K562 (cell line): Measurements from ENCODE around the gene HDAC3.

ENCODE experiments used
- BRF2 ChIP-seq: IDR thresholded peaks from 3 replicates; pipeline ENCODE4 v1.6.1; 2011; ENCODE audit warnings: borderline replicate concordance, mild to moderate bottlenecking; ENCODE audit not compliant: insufficient read length, insufficient read depth
- CHD4 ChIP-seq: fragments of 200-600 bp; sonication (generic); IDR thresholded peaks from 3 replicates; pipeline ENCODE4 v1.6.1; 2012; ENCODE audit warnings: low read depth, mild to moderate bottlenecking, mixed read lengths, low read length, inconsistent platforms; ENCODE audit not compliant: insufficient read depth, insufficient replicate concordance, poor library complexity, severe bottlenecking
- DDX20 ChIP-seq: fragments of 450-650 bp; IDR thresholded peaks from 2 replicates; pipeline ENCODE4 v1.6.1; 2016; ENCODE audit warnings: missing genetic modification characterization, low read depth, mild to moderate bottlenecking, missing compliant biosample characterization, moderate library complexity
- DEAF1 ChIP-seq: fragments of 450-650 bp; formaldehyde crosslinking; IDR thresholded peaks from 2 replicates; pipeline ENCODE4 v1.4.0; 2020; ENCODE audit warnings: mild to moderate bottlenecking, moderate library complexity
- FOXJ3 ChIP-seq: sonication (generic); formaldehyde crosslinking; IDR thresholded peaks from 2 replicates; pipeline ENCODE4 v1.4.0; 2020; ENCODE audit warnings: mild to moderate bottlenecking, missing genetic modification reagents
- HOMEZ ChIP-seq: fragments of 250-450 bp; sonication (Bioruptor Pico); IDR thresholded peaks from 2 replicates; pipeline ENCODE4 v1.4.0; 2020; ENCODE audit warnings: mild to moderate bottlenecking, moderate library complexity
- KLF10 ChIP-seq: fragments of 250-450 bp; sonication (Bioruptor Pico); IDR thresholded peaks from 2 replicates; pipeline ENCODE4 v1.6.1; 2021; ENCODE audit warnings: matching md5 sums
- POLR2A ChIP-seq: fragments of 450-650 bp; conservative IDR thresholded peaks from 2 replicates; pipeline ENCODE4 v1.6.1; 2016
- WHSC1 ChIP-seq: IDR thresholded peaks from one replicate; pipeline ENCODE4 v1.6.1; 2012; ENCODE audit warnings: low read length, control low read depth, inconsistent platforms
- ZNF77 ChIP-seq: fragments of 250-450 bp; sonication (Bioruptor Pico); IDR thresholded peaks from 2 replicates; pipeline ENCODE4 v1.5.0; 2020

GRCh38 chr5:141681295-141681694, 44.6 kb upstream of the HDAC3 start:
- TF ChIP-seq KLF10 (CRISPR knock-in tag) (no peak), CHD4 (no peak), DEAF1 (CRISPR knock-in tag) (no peak), POLR2A (no peak), ZNF77 (CRISPR knock-in tag) (no peak), HOMEZ (CRISPR knock-in tag) (no peak), WHSC1 (no peak), BRF2 (no peak), DDX20 (tag) (no peak), FOXJ3 (CRISPR knock-in tag) (no peak)
